ENCODE data around the gene CES4A.
"Not testable (repeated sequence)": the region's sequence is repeated elsewhere in the genome, so short reads cannot be mapped to it uniquely, and the experiment has no call there.

CES4A gene

GRCh38 chr16:66988197-66988788 lies at the start of gene CES4A:
CES4A (plus strand) TSS chr16:66988589; CDS start chr16:66988773, 184 bp downstream.
- TF ChIP-seq CTCF (IDR thresholded peaks at IDR 0.05; ENCODE audit: low read length, missing control alignments), result no peak
- H3K4me3 ChIP-seq (replicated peaks; ENCODE audit: low read depth, low read length), result no peak within 1 kb of the TSS
- peak; percentile 50 for DNase-seq (ENCODE audit: low read depth)

GRCh38 chr16:66939366-66939765 lies 49.0 kb upstream of the CES4A start:
- DNase-seq (ENCODE audit: low read depth), result no peak
- TF ChIP-seq CTCF (IDR thresholded peaks at IDR 0.05; ENCODE audit: low read length, missing control alignments), result no peak

GRCh38 chr16:66940236-66940635 lies 48.2 kb upstream of the CES4A start:
- no peak overlapping the region for H3K4me3 ChIP-seq (replicated peaks; ENCODE audit: low read depth, low read length)
- TF ChIP-seq CTCF (IDR thresholded peaks at IDR 0.05; ENCODE audit: low read length, missing control alignments), result no peak
- no peak for DNase-seq (ENCODE audit: low read depth)

More at GRCh38 chr16:66939366-66939765, 49.0 kb upstream of the CES4A start:
- no peak overlapping the region for H3K4me3 ChIP-seq (replicated peaks; ENCODE audit: low read depth, low read length)

GRCh38 chr16:66942981-66943380 lies 45.4 kb upstream of the CES4A start:
- TF ChIP-seq CTCF (IDR thresholded peaks at IDR 0.05; ENCODE audit: low read length, missing control alignments), result no peak
- H3K4me3 ChIP-seq (replicated peaks; ENCODE audit: low read depth, low read length), result no peak overlapping the region
- DNase-seq (ENCODE audit: low read depth), result no peak

GRCh38 chr16:66943426-66944053 lies 44.8 kb upstream of the CES4A start:
- DNase-seq (ENCODE audit: low read depth), result no peak
- no peak overlapping the region for H3K4me3 ChIP-seq (replicated peaks; ENCODE audit: low read depth, low read length)
- TF ChIP-seq CTCF (IDR thresholded peaks at IDR 0.05; ENCODE audit: low read length, missing control alignments), result no peak

- no peak for DNase-seq (ENCODE audit: low read depth)
- no peak for TF ChIP-seq CTCF (IDR thresholded peaks at IDR 0.05; ENCODE audit: low read length, missing control alignments)
- no peak overlapping the region for H3K4me3 ChIP-seq (replicated peaks; ENCODE audit: low read depth, low read length)
Observed at GRCh38 chr16:66944054-66944441, 44.3 kb upstream of the CES4A start.

- DNase-seq (ENCODE audit: low read depth); H3K4me3 ChIP-seq (replicated peaks; ENCODE audit: low read depth, low read length): not testable (repeated sequence)
Observed at GRCh38 chr16:66944971-66945370, 43.4 kb upstream of the CES4A start.

Data from fibroblast of pulmonary artery (primary cell).